Heart left ventricle (tissue), 16 donors: Measurements from ENCODE around the gene GRIP1. TPM values are rescaled to one million over a fixed set of nuclear protein-coding genes. Genes with fewer than 3 reads are reported as not detected.
"Not testable (repeated sequence)": the region's sequence is repeated elsewhere in the genome, so short reads cannot be mapped to it uniquely, and the experiment has no call there.

ENCODE experiments used
- ATAC-seq, 4 donors: fragments of 200-7000 bp; cut with Tn5 transposase; one replicate each; pipeline ENCODE4 v1.9.1; 2020 to 2022; ENCODE audit warnings: moderate library complexity in 4 of 4, mild to moderate bottlenecking in 3 of 4, moderate number of reproducible peaks in 1 of 4
- DNase-seq, 5 donors: peaks; one replicate each; pipeline ENCODE4 v3.0.0-alpha.2; 2020
- H3K27ac ChIP-seq, 12 donors: fragments of 200-600 bp; sonication (generic) in 4 of 12; one replicate each; pipeline versions ENCODE4 v1.5.0 to v1.8.0; 2016 to 2022; ENCODE audit warnings: mild to moderate bottlenecking in 2 of 12
- H3K27me3 ChIP-seq, 9 donors: fragments of 200-600 bp; sonication (generic) in 2 of 9; one replicate each; pipeline versions ENCODE4 v1.5.1 to v1.8.0; 2016 to 2022; ENCODE audit warnings: mild to moderate bottlenecking in 3 of 9
- H3K36me3 ChIP-seq, 9 donors: fragments of 200-600 bp; sonication (generic) in 2 of 9; one replicate each; pipeline versions ENCODE4 v1.5.0 to v1.8.0; 2018 to 2022; ENCODE audit warnings: mild to moderate bottlenecking in 2 of 9
- H3K4me1 ChIP-seq, 12 donors: fragments of 200-600 bp; sonication (generic) in 4 of 12; one replicate each; pipeline versions ENCODE4 v1.5.0 to v1.8.0; 2016 to 2022; ENCODE audit warnings: mild to moderate bottlenecking in 3 of 12
- H3K4me3 ChIP-seq, 12 donors: fragments of 200-600 bp; sonication (generic) in 4 of 12; one replicate each; pipeline versions ENCODE4 v1.5.0 to v1.8.0; 2017 to 2022; ENCODE audit warnings: mild to moderate bottlenecking in 9 of 12, moderate library complexity in 4 of 12
- H3K9me3 ChIP-seq, 12 donors: fragments of 200-600 bp; sonication (generic) in 4 of 12; one replicate each; pipeline versions ENCODE4 v1.5.0 to v1.8.0; 2016 to 2022; ENCODE audit warnings: mild to moderate bottlenecking in 1 of 12
- POLR2A ChIP-seq, 2 donors: fragments of 450-650 bp; IDR thresholded peaks; one replicate each; pipeline ENCODE4 v1.6.1; 2017; ENCODE audit warnings: antibody characterized with exemption in 2 of 2, mild to moderate bottlenecking in 2 of 2, moderate library complexity in 2 of 2
- WGBS, 4 donors: extraction: QIAGEN DNeasy Blood & Tissue Kit in 2 of 4; methylation state at CpG; one replicate each; pipeline versions ENCODE4 v1.1.5 to v1.1.7; 2013 to 2018; 5-methylcytosine and 5-hydroxymethylcytosine counted together
- intact Hi-C, 10 donors: fragments of 100-400 bp; cut with DNase I; formaldehyde crosslinking; loops; one replicate each; pipeline versions ENCODE4 v1.11.1 to v1.14.2; 2022
- polyA plus RNA-seq, 2 donors: library from polyadenylated mRNA; stranded (reverse); fragments of 200-250 nt; gene quantifications; one replicate each; pipeline ENCODE4 v1.2.3, GENCODE V29; 2013
- total RNA-seq, 9 donors: library from RNA; depleted of rRNA in 2 of 9; stranded (reverse); fragments of >200 nt in 2 of 9; fragmentation: NEBNext Ultra II Directional in 3 of 9; extraction: Animal tissue kit (Norgen Biotek cat#: 25700) in 3 of 9; gene quantifications; one replicate each; pipeline versions ENCODE4 v1.1.0 to v1.2.4, GENCODE V29; 2016 to 2023
- TF ChIP-seq, protein P1 (sequence below), 12 donors: fragments of 200-600 bp; sonication (generic) in 4 of 12; IDR thresholded peaks; one replicate each; pipeline versions ENCODE4 v1.5.0 to v1.8.0; 2018 to 2022; ENCODE audit warnings: antibody characterized with exemption in 12 of 12, mild to moderate bottlenecking in 5 of 12
- donor health status: ischemic (EF 13 %, LVEDD 7.1; RV severe dilation, severe dysfunction).
- donor health status: healthy with polysubstance abuse.
- donor health status: DM: no; HTN: yes; CAD: no.
- donor health status: DM: no; HTN: no; CAD: no.
- donor health status: ischemic (EF 25% LVEDD 6.9; RV normal size, moderate dysfunction).
- donor health status: ischemic (EF 25% LVEDD 5.7; RV mildly dilated, moderate dysfunction).
- donor health status: healthy.
- donor health status: DM: yes; HTN: yes; CAD: no.
- donor health status: ischemic (EF 35%, LVEDD 5.7; RV mildly dilated, moderate dysfunction).
- donor health status: nonischemic (EF 11% LVEDD 7.7; RV severe dilation, severe dysfunction).
- donor health status: DM: yes; HTN: yes; CAD: no.
- donor health status: PGD.
- donor health status: ischemic (EF 29% LVEDD 5.4; RV normal size, mild dysfunction).
- donor health status: nonischemic (EF 23%, LVEDD 6.1; RV moderate dilation, normal function).

GRIP1 gene
- total and polyA plus RNA-seq, 11 donors = 0.30 to 8.4 (median 1.5) TPM

GRCh38 chr12:66312189-66312588 lies 366.7 kb downstream of the GRIP1 start:
- WGBS, 4 donors = 68 to 87% (median 78%) methylated on average over 1 of the region's 1 CpG
- H3K36me3 ChIP-seq = peaks cover 0 to 41% (median 19%) of the 10 kb centered on the region in 9 donors
- H3K9me3 ChIP-seq = no peaks in the 10 kb centered on the region

GRCh38 chr12:66309606-66310005 lies 369.3 kb downstream of the GRIP1 start:
- TF ChIP-seq, protein P1, sequence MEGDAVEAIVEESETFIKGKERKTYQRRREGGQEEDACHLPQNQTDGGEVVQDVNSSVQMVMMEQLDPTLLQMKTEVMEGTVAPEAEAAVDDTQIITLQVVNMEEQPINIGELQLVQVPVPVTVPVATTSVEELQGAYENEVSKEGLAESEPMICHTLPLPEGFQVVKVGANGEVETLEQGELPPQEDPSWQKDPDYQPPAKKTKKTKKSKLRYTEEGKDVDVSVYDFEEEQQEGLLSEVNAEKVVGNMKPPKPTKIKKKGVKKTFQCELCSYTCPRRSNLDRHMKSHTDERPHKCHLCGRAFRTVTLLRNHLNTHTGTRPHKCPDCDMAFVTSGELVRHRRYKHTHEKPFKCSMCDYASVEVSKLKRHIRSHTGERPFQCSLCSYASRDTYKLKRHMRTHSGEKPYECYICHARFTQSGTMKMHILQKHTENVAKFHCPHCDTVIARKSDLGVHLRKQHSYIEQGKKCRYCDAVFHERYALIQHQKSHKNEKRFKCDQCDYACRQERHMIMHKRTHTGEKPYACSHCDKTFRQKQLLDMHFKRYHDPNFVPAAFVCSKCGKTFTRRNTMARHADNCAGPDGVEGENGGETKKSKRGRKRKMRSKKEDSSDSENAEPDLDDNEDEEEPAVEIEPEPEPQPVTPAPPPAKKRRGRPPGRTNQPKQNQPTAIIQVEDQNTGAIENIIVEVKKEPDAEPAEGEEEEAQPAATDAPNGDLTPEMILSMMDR (IDR thresholded peaks at IDR 0.05) = no peak
- no peak for TF ChIP-seq POLR2A (IDR thresholded peaks at IDR 0.05)
- ATAC-seq (no peak), DNase-seq (no peak)
- Histone ChIP-seq H3K36me3 (peaks cover 0 to 43% (median 18%) of the 10 kb centered on the region in 9 donors), H3K9me3 (no peaks in the 10 kb centered on the region), H3K27me3 (no peaks in the 10 kb centered on the region), H3K27ac (no peak overlapping the region), H3K4me1 (peaks cover 0 to 17% (median 0%) of the 10 kb centered on the region in 12 donors), H3K4me3 (no peak overlapping the region)
- intact Hi-C loops = loop anchor here in 4 of 10 donors (10.0 kb wide), 2 partner anchors 145 to 165 kb away; partner anchors contain the start of gene TMBIM4 (in 2 of the 4)
- WGBS, 4 donors = 85 to 97% (median 96%) methylated on average over 1 of the region's 1 CpG

More at GRCh38 chr12:66312189-66312588, 366.7 kb downstream of the GRIP1 start:
- intact Hi-C loops = no loop called here
- peaks cover 0 to 16% (median 0%) of the 10 kb centered on the region in 12 donors for H3K4me1 ChIP-seq
- TF ChIP-seq, protein P1 (IDR thresholded peaks at IDR 0.05) = no peak
- TF ChIP-seq POLR2A (IDR thresholded peaks at IDR 0.05) = no peak
- no peak overlapping the region for H3K4me3 ChIP-seq
- H3K27me3 ChIP-seq = no peaks in the 10 kb centered on the region
- no peak for DNase-seq
- no peak for ATAC-seq
- no peak overlapping the region for H3K27ac ChIP-seq

GRCh38 chr12:66304296-66304900 lies 374.5 kb downstream of the GRIP1 start:
- intact Hi-C loops = loop anchor here in 5 of 10 donors (5.0 to 10.0 kb wide), 4 partner anchors 137 to 172 kb away; partner anchors contain the start of genes TMBIM4 (in 3 of the 5) and LLPH (in 1 of the 5)
- Histone ChIP-seq H3K27me3 (no peaks in the 10 kb centered on the region), H3K9me3 (no peaks in the 10 kb centered on the region), H3K4me1 (peaks cover 0 to 26% (median 10%) of the 10 kb centered on the region in 12 donors), H3K27ac (peak overlapping the region in 2 of 12 donors; percentile 13 to 93), H3K4me3 (peak overlapping the region in 2 of 12 donors; percentile 7 to 77), H3K36me3 (peaks cover 0 to 28% (median 4%) of the 10 kb centered on the region in 9 donors)
- TF ChIP-seq, protein P1 (IDR thresholded peaks at IDR 0.05) = no peak
- TF ChIP-seq POLR2A (IDR thresholded peaks at IDR 0.05) = no peak
- 65 to 75% (median 69%) methylated on average over 6 of the region's 6 CpGs for WGBS, 4 donors
- no peak for DNase-seq
- no peak for ATAC-seq

- peak overlapping the region in 7 of 12 donors; percentile 64 to 79 (median 75) for H3K4me3 ChIP-seq
- peaks cover 0 to 23% (median 0%) of the 10 kb centered on the region in 9 donors for H3K36me3 ChIP-seq
- intact Hi-C loops = loop anchor here in 6 of 10 donors (2.0 to 10.0 kb wide), 5 partner anchors 135 to 171 kb away; partner anchors contain the start of genes TMBIM4 (in 4 of the 6) and LLPH (in 1 of the 6)
- not testable (repeated sequence) for H3K27me3 ChIP-seq, H3K9me3 ChIP-seq, DNase-seq, ATAC-seq
- H3K4me1 ChIP-seq = peaks cover 0 to 26% (median 10%) of the 10 kb centered on the region in 12 donors
- WGBS, 4 donors = 88 to 91% (median 90%) methylated on average over 14 of the region's 14 CpGs
- H3K27ac ChIP-seq = peak overlapping the region in 2 of 12 donors; percentile 81 to 93
These were observed 375.5 kb downstream of the GRIP1 start for GRCh38 chr12:66303316-66303804.
